HEK293 (cell line): ENCODE results near the gene HOXA6.
A peak's percentile ranks its signal among the peaks of the same experiment; 100 is the strongest.

Experiments
- ATF2 ChIP-seq: fragments of 450-650 bp; formaldehyde crosslinking; IDR thresholded peaks from 2 replicates; pipeline ENCODE4 v1.5.1; 2016; ENCODE audit warnings: missing biosample characterization, missing genetic modification characterization, low read depth
- KLF1 ChIP-seq: fragments of 450-650 bp; formaldehyde crosslinking; IDR thresholded peaks from 2 replicates; pipeline ENCODE4 v1.5.1; 2016; ENCODE audit warnings: missing biosample characterization, missing genetic modification characterization
- KLF10 ChIP-seq: fragments of 450-650 bp; IDR thresholded peaks from 2 replicates; pipeline ENCODE4 v1.5.1; 2018; ENCODE audit warnings: missing biosample characterization, mild to moderate bottlenecking, missing genetic modification characterization
- PRDM10 ChIP-seq: fragments of 450-650 bp; formaldehyde crosslinking; IDR thresholded peaks from 2 replicates; pipeline ENCODE4 v1.5.1; 2016; ENCODE audit warnings: missing biosample characterization, missing genetic modification characterization
- ZBTB10 ChIP-seq: fragments of 450-650 bp; formaldehyde crosslinking; IDR thresholded peaks from 2 replicates; pipeline ENCODE4 v1.5.1; 2016; ENCODE audit warnings: missing biosample characterization, missing genetic modification characterization
- ZBTB44 ChIP-seq: fragments of 450-650 bp; IDR thresholded peaks from 2 replicates; pipeline ENCODE4 v1.5.1; 2018; ENCODE audit warnings: missing biosample characterization, mild to moderate bottlenecking, missing genetic modification characterization
- ZEB2 ChIP-seq: fragments of 450-650 bp; formaldehyde crosslinking; IDR thresholded peaks from 2 replicates; pipeline ENCODE4 v1.5.1; 2016; ENCODE audit warnings: missing biosample characterization, missing genetic modification characterization
- ZNF132 ChIP-seq: fragments of 450-650 bp; formaldehyde crosslinking; IDR thresholded peaks from 2 replicates; pipeline ENCODE4 v1.5.1; 2017; ENCODE audit warnings: missing biosample characterization, missing genetic modification characterization, borderline replicate concordance
- ZNF2 ChIP-seq: fragments of 450-650 bp; formaldehyde crosslinking; IDR thresholded peaks from 2 replicates; pipeline ENCODE4 v1.5.1; 2016; ENCODE audit warnings: missing biosample characterization, missing genetic modification characterization
- ZNF341 ChIP-seq: fragments of 450-650 bp; formaldehyde crosslinking; IDR thresholded peaks from 2 replicates; pipeline ENCODE4; 2016; ENCODE audit warnings: low read depth, missing biosample characterization, missing genetic modification characterization
- ZNF707 ChIP-seq: fragments of 450-650 bp; formaldehyde crosslinking; IDR thresholded peaks from 2 replicates; pipeline ENCODE4 v1.5.1; 2016; ENCODE audit warnings: missing biosample characterization, missing genetic modification characterization
- TF ChIP-seq, protein P1 (sequence below): fragments of 450-650 bp; formaldehyde crosslinking; conservative IDR thresholded peaks from 2 replicates; pipeline ENCODE4 v1.5.1; 2016; ENCODE audit warnings: low read depth, missing biosample characterization, missing genetic modification characterization
- TF ChIP-seq, protein P2 (sequence below): fragments of 450-650 bp; formaldehyde crosslinking; IDR thresholded peaks from 2 replicates; pipeline ENCODE4 v1.5.1; 2016; ENCODE audit warnings: missing biosample characterization, missing genetic modification characterization
- TF ChIP-seq, protein P3 (sequence below): fragments of 450-650 bp; formaldehyde crosslinking; IDR thresholded peaks from 2 replicates; pipeline ENCODE4 v1.5.1; 2016; ENCODE audit warnings: missing biosample characterization, missing genetic modification characterization
- TF ChIP-seq, protein P4 (sequence below): fragments of 450-650 bp; formaldehyde crosslinking; IDR thresholded peaks from 2 replicates; pipeline ENCODE4 v1.5.1; 2017; ENCODE audit warnings: missing biosample characterization, missing genetic modification characterization
- TF ChIP-seq, protein P5 (sequence below): IDR thresholded peaks from 2 replicates; pipeline ENCODE4 v1.6.1; 2011; ENCODE audit warnings: mild to moderate bottlenecking, low read depth, low read length, borderline replicate concordance

The HOXA6 gene

GRCh38 chr7:27185013-27185853, 37.7 kb upstream of the HOXA6 start, which contains the start of gene HOXA11 (continued):
- TF ChIP-seq, protein P1, sequence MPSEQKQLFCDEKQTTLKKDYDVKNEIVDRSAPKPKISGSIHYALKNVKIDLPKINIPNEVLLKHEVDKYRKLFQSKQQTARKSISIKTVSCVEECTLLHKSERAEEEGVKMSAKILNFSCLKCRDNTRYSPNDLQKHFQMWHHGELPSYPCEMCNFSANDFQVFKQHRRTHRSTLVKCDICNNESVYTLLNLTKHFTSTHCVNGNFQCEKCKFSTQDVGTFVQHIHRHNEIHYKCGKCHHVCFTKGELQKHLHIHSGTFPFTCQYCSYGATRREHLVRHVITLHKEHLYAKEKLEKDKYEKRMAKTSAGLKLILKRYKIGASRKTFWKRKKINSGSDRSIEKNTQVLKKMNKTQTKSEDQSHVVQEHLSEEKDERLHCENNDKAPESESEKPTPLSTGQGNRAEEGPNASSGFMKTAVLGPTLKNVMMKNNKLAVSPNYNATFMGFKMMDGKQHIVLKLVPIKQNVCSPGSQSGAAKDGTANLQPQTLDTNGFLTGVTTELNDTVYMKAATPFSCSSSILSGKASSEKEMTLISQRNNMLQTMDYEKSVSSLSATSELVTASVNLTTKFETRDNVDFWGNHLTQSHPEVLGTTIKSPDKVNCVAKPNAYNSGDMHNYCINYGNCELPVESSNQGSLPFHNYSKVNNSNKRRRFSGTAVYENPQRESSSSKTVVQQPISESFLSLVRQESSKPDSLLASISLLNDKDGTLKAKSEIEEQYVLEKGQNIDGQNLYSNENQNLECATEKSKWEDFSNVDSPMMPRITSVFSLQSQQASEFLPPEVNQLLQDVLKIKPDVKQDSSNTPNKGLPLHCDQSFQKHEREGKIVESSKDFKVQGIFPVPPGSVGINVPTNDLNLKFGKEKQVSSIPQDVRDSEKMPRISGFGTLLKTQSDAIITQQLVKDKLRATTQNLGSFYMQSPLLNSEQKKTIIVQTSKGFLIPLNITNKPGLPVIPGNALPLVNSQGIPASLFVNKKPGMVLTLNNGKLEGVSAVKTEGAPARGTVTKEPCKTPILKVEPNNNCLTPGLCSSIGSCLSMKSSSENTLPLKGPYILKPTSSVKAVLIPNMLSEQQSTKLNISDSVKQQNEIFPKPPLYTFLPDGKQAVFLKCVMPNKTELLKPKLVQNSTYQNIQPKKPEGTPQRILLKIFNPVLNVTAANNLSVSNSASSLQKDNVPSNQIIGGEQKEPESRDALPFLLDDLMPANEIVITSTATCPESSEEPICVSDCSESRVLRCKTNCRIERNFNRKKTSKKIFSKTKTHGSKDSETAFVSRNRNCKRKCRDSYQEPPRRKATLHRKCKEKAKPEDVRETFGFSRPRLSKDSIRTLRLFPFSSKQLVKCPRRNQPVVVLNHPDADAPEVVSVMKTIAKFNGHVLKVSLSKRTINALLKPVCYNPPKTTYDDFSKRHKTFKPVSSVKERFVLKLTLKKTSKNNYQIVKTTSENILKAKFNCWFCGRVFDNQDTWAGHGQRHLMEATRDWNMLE (tag by site-specific recombination): 0 out of 2 replicates have a peak, but pooled peaks have one; percentile 19
- TF ChIP-seq ZEB2 (tag by site-specific recombination): peak; percentile 71
- TF ChIP-seq, protein P2, sequence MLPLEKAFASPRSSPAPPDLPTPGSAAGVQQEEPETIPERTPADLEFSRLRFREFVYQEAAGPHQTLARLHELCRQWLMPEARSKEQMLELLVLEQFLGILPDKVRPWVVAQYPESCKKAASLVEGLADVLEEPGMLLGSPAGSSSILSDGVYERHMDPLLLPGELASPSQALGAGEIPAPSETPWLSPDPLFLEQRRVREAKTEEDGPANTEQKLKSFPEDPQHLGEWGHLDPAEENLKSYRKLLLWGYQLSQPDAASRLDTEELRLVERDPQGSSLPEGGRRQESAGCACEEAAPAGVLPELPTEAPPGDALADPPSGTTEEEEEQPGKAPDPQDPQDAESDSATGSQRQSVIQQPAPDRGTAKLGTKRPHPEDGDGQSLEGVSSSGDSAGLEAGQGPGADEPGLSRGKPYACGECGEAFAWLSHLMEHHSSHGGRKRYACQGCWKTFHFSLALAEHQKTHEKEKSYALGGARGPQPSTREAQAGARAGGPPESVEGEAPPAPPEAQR (tag by site-specific recombination): no peak
- TF ChIP-seq ZNF707: no peak
- TF ChIP-seq, protein P3, sequence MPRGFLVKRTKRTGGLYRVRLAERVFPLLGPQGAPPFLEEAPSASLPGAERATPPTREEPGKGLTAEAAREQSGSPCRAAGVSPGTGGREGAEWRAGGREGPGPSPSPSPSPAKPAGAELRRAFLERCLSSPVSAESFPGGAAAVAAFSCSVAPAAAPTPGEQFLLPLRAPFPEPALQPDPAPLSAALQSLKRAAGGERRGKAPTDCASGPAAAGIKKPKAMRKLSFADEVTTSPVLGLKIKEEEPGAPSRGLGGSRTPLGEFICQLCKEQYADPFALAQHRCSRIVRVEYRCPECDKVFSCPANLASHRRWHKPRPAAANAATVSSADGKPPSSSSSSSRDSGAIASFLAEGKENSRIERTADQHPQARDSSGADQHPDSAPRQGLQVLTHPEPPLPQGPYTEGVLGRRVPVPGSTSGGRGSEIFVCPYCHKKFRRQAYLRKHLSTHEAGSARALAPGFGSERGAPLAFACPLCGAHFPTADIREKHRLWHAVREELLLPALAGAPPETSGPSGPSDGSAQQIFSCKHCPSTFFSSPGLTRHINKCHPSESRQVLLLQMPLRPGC: peak; percentile 10; the same call in 1 of the 2 replicates
- TF ChIP-seq PRDM10 (tag by site-specific recombination): peak; percentile 43
- no peak for TF ChIP-seq KLF1 (tag by site-specific recombination)
- TF ChIP-seq, protein P4, sequence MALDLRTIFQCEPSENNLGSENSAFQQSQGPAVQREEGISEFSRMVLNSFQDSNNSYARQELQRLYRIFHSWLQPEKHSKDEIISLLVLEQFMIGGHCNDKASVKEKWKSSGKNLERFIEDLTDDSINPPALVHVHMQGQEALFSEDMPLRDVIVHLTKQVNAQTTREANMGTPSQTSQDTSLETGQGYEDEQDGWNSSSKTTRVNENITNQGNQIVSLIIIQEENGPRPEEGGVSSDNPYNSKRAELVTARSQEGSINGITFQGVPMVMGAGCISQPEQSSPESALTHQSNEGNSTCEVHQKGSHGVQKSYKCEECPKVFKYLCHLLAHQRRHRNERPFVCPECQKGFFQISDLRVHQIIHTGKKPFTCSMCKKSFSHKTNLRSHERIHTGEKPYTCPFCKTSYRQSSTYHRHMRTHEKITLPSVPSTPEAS: no peak
- TF ChIP-seq, protein P5, sequence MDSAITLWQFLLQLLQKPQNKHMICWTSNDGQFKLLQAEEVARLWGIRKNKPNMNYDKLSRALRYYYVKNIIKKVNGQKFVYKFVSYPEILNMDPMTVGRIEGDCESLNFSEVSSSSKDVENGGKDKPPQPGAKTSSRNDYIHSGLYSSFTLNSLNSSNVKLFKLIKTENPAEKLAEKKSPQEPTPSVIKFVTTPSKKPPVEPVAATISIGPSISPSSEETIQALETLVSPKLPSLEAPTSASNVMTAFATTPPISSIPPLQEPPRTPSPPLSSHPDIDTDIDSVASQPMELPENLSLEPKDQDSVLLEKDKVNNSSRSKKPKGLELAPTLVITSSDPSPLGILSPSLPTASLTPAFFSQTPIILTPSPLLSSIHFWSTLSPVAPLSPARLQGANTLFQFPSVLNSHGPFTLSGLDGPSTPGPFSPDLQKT: no peak
- TF ChIP-seq ZNF2 (tag by site-specific recombination): peak; percentile 69
- TF ChIP-seq ZNF341: peak; percentile 93
- TF ChIP-seq ZNF132 (tag by site-specific recombination): no peak
- TF ChIP-seq ATF2 (tag by site-specific recombination): no peak
- 0 out of 2 replicates have a peak, but pooled peaks have one; percentile 13 for TF ChIP-seq KLF10
- peak; percentile 78 for TF ChIP-seq ZBTB10 (tag by site-specific recombination)
- no peak for TF ChIP-seq ZBTB44 (tag by site-specific recombination)
